ENCODE results near the gene PCDHGC3.

- TF ChIP-seq CTCF (IDR thresholded peaks at IDR 0.05), result no peak
- no peak for TF ChIP-seq EP300 (IDR thresholded peaks at IDR 0.05)
- no peak for TF ChIP-seq POLR2A (IDR thresholded peaks at IDR 0.05)
Measured at GRCh38 chr5:141478321-141478945, 2.7 kb downstream of the PCDHGC3 start.

All from tibial nerve (tissue), 4 donors.